ENCODE results near the gene KCND2.
"Not testable (repeated sequence)": the region's sequence is repeated elsewhere in the genome, so short reads cannot be mapped to it uniquely, and the experiment has no call there.

Gene KCND2

GRCh38 chr7:120743128-120743527 is 470.2 kb downstream of the KCND2 start:
- no peak for DNase-seq (ENCODE audit: low read depth)

GRCh38 chr7:120760050-120760449 is 487.1 kb downstream of the KCND2 start:
- DNase-seq (ENCODE audit: low read depth), result no peak

- DNase-seq (ENCODE audit: low read depth), result no peak
Observed at GRCh38 chr7:120760851-120761250, 487.9 kb downstream of the KCND2 start.

GRCh38 chr7:120770206-120770605 is 497.2 kb downstream of the KCND2 start:
- DNase-seq (ENCODE audit: low read depth), result no peak

- DNase-seq (ENCODE audit: low read depth), result no peak
Observed at GRCh38 chr7:120774481-120774880, 501.5 kb downstream of the KCND2 start.

GRCh38 chr7:120775755-120776154 is 502.8 kb downstream of the KCND2 start:
- no peak for DNase-seq (ENCODE audit: low read depth)

GRCh38 chr7:120779078-120779477 is 506.1 kb downstream of the KCND2 start:
- DNase-seq (ENCODE audit: low read depth), result not testable (repeated sequence)

GRCh38 chr7:120780451-120780850 is 507.5 kb downstream of the KCND2 start:
- DNase-seq (ENCODE audit: low read depth), result not testable (repeated sequence)

GRCh38 chr7:120780938-120781337 is 508.0 kb downstream of the KCND2 start:
- DNase-seq (ENCODE audit: low read depth), result no peak

GRCh38 chr7:120781924-120782323 is 508.9 kb downstream of the KCND2 start:
- not testable (repeated sequence) for DNase-seq (ENCODE audit: low read depth)

- no peak for DNase-seq (ENCODE audit: low read depth)
Observed at GRCh38 chr7:120783273-120783672, 510.3 kb downstream of the KCND2 start.

- no peak for DNase-seq (ENCODE audit: low read depth)
Observed at GRCh38 chr7:120783721-120784120, 510.7 kb downstream of the KCND2 start.

- DNase-seq (ENCODE audit: low read depth), result no peak
Observed at GRCh38 chr7:120785095-120785494, 512.1 kb downstream of the KCND2 start.

- peak; percentile 65 for DNase-seq (ENCODE audit: low read depth)
Observed at GRCh38 chr7:120792091-120792860, 519.3 kb downstream of the KCND2 start.

- DNase-seq (ENCODE audit: low read depth), result no peak
Observed at GRCh38 chr7:120792861-120793130, 519.8 kb downstream of the KCND2 start.

- DNase-seq (ENCODE audit: low read depth), result no peak
Observed at GRCh38 chr7:120793213-120793936, 520.4 kb downstream of the KCND2 start.

- peak; percentile 2 for DNase-seq (ENCODE audit: low read depth)
Observed at GRCh38 chr7:120794106-120794729, 521.2 kb downstream of the KCND2 start.

GRCh38 chr7:120797026-120797645 is 524.2 kb downstream of the KCND2 start:
- DNase-seq (ENCODE audit: low read depth), result no peak

GRCh38 chr7:120799147-120799546 is 526.2 kb downstream of the KCND2 start:
- DNase-seq (ENCODE audit: low read depth), result no peak
